IMR-90 (cell line): ENCODE data around the gene ELMOD3. TPM values are rescaled to one million over a fixed set of nuclear protein-coding genes. Genes with fewer than 3 reads are reported as not detected.

Source experiments
- ATAC-seq: fragments of 200-7000 bp; cut with Tn5 transposase; 2 replicates; pipeline ENCODE4 v1.9.1; 2020; ENCODE audit warnings: low read depth, mild to moderate bottlenecking, moderate library complexity
- BruUV-seq: library from RNA; stranded (reverse); fragments of 400-500 nt; replicated peaks from 2 replicates; lab custom pipeline; 2021; lab: Mats Ljungman, UMichigan
- CTCF ChIA-PET: fragments of 300-600 bp; formaldehyde crosslinking; extraction: SDS; loops from one replicate; lab custom pipeline; 2021; ENCODE audit warnings: antibody characterized with exemption; lab: Yijun Ruan, JAX
- POLR2A ChIA-PET: fragments of 300-600 bp; sonication (Branson Sonifier 250); formaldehyde crosslinking; loops from one replicate; lab custom pipeline; 2022; ENCODE audit warnings: antibody characterized with exemption; ENCODE audit not compliant: unreplicated experiment; lab: Charles Lee
- DNase-seq: peaks from one replicate; pipeline ENCODE4 v3.0.0; 2013
- H2AFZ ChIP-seq: replicated peaks from 2 replicates; pipeline ENCODE3; 2013; ENCODE audit warnings: low read length, mild to moderate bottlenecking; ENCODE audit not compliant: poor library complexity
- H2AK5ac ChIP-seq: 2 replicates; pipeline ENCODE4 v1.6.1; 2013; ENCODE audit warnings: low read depth, low read length, inconsistent platforms
- H2AK9ac ChIP-seq: replicated peaks from 2 replicates; pipeline ENCODE3; 2013; ENCODE audit warnings: mild to moderate bottlenecking, low read depth, low read length, moderate library complexity; ENCODE audit not compliant: poor library complexity
- H2BK120ac ChIP-seq: 2 replicates; pipeline ENCODE4 v1.6.1; 2013; ENCODE audit warnings: low read depth, low read length, inconsistent platforms
- H2BK15ac ChIP-seq: 3 replicates; pipeline ENCODE4 v1.6.1; 2013; ENCODE audit warnings: low read depth, low read length, inconsistent platforms
- H2BK20ac ChIP-seq: 2 replicates; pipeline ENCODE4 v1.6.1; 2013; ENCODE audit warnings: low read depth, mild to moderate bottlenecking, inconsistent platforms, low read length, moderate library complexity
- H2BK5ac ChIP-seq: 2 replicates; pipeline ENCODE4 v1.6.1; 2013; ENCODE audit warnings: mild to moderate bottlenecking, low read depth, low read length, inconsistent platforms; ENCODE audit not compliant: poor library complexity, severe bottlenecking
- H3K14ac ChIP-seq: replicated peaks from 2 replicates; pipeline ENCODE4 v1.6.1; 2013; ENCODE audit warnings: low read depth, low read length, inconsistent platforms
- H3K18ac ChIP-seq: 2 replicates; pipeline ENCODE4 v1.6.1; 2013; ENCODE audit warnings: low read depth, low read length, control low read depth
- H3K23ac ChIP-seq: 2 replicates; pipeline ENCODE4 v1.6.1; 2013; ENCODE audit warnings: low read depth, low read length, inconsistent platforms
- H3K27ac ChIP-seq: 2 replicates; pipeline ENCODE4 v1.5.1; 2013; ENCODE audit warnings: mild to moderate bottlenecking, control low read depth, low read length; ENCODE audit not compliant: insufficient read depth
- H3K27me3 ChIP-seq: 2 replicates; pipeline ENCODE4 v1.6.1; 2013; ENCODE audit warnings: low read length; ENCODE audit not compliant: control insufficient read depth, insufficient read depth
- H3K36me3 ChIP-seq: 2 replicates; pipeline ENCODE4 v1.6.1; 2013; ENCODE audit warnings: low read length, mixed read lengths; ENCODE audit not compliant: control insufficient read depth, insufficient read depth
- H3K4ac ChIP-seq: 2 replicates; pipeline ENCODE4 v1.6.1; 2013; ENCODE audit warnings: low read depth, low read length, inconsistent platforms
- H3K4me1 ChIP-seq: 2 replicates; pipeline ENCODE4 v1.6.1; 2013; ENCODE audit warnings: low read length, mixed read lengths; ENCODE audit not compliant: control insufficient read depth, insufficient read depth
- H3K4me2 ChIP-seq: 2 replicates; pipeline ENCODE4 v1.6.1; 2013; ENCODE audit warnings: low read depth, mild to moderate bottlenecking, control low read depth, low read length, moderate library complexity
- H3K4me3 ChIP-seq: 2 replicates; pipeline ENCODE4 v1.5.1; 2013; ENCODE audit warnings: low read depth, mild to moderate bottlenecking, control low read depth, low read length, moderate library complexity; ENCODE audit not compliant: insufficient read depth
- H3K56ac ChIP-seq: 2 replicates; pipeline ENCODE4 v1.6.1; 2013; ENCODE audit warnings: low read length, inconsistent platforms; ENCODE audit not compliant: insufficient read depth; ENCODE audit errors: extremely low read depth
- H3K79me1 ChIP-seq, 2 experiments: 2 replicates each; pipeline ENCODE4 v1.6.1; 2013; ENCODE audit warnings: low read length in 2 of 2, inconsistent platforms in 1 of 2, low read depth in 1 of 2
- H3K9ac ChIP-seq: 2 replicates; pipeline ENCODE4 v1.6.1; 2013; ENCODE audit warnings: low read depth, low read length, control low read depth
- H3K9me1 ChIP-seq: 2 replicates; pipeline ENCODE4 v1.6.1; 2013; ENCODE audit warnings: low read length, inconsistent platforms; ENCODE audit not compliant: insufficient read depth
- H3K9me3 ChIP-seq: 2 replicates; pipeline ENCODE4 v1.6.1; 2013; ENCODE audit warnings: low read length; ENCODE audit not compliant: control insufficient read depth, insufficient read depth
- H4K20me1 ChIP-seq: 2 replicates; pipeline ENCODE4 v1.6.1; 2013; ENCODE audit warnings: low read length, inconsistent platforms; ENCODE audit not compliant: insufficient read depth
- H4K5ac ChIP-seq: 2 replicates; pipeline ENCODE4 v1.6.1; 2013; ENCODE audit warnings: mild to moderate bottlenecking, low read depth, low read length, control low read depth
- H4K8ac ChIP-seq, 2 experiments: 2 replicates each; pipeline ENCODE4 v1.6.1; 2013; ENCODE audit warnings: low read depth in 2 of 2, low read length in 2 of 2, control low read depth in 1 of 2, inconsistent platforms in 1 of 2
- H4K91ac ChIP-seq: 2 replicates; pipeline ENCODE4 v1.6.1; 2013; ENCODE audit warnings: low read depth, low read length, inconsistent platforms; ENCODE audit not compliant: insufficient read depth
- CTCF ChIP-seq: conservative IDR thresholded peaks from 2 replicates; pipeline ENCODE4 v1.5.1; 2012; ENCODE audit warnings: mild to moderate bottlenecking, low read depth, low read length, improper control_type of control experiment
- FOS ChIP-seq: fragments of 150-350 bp; IDR thresholded peaks from 2 replicates; pipeline ENCODE4 v1.6.1; 2016; ENCODE audit warnings: low read depth, low read length
- RAD21 ChIP-seq: IDR thresholded peaks from 2 replicates; pipeline ENCODE4 v1.6.1; 2012; ENCODE audit warnings: low read length, improper control_type of control experiment
- SMC3 ChIP-seq: fragments of 150-350 bp; IDR thresholded peaks from 2 replicates; pipeline ENCODE4 v1.6.1; 2016; ENCODE audit warnings: low read depth, mild to moderate bottlenecking, antibody characterized with exemption, low read length, moderate library complexity
- WGBS, 2 experiments: methylation state at CpG; one replicate each; pipeline versions ENCODE4 v1.1.5 to v1.1.7; 2013; ENCODE audit warnings: missing lambda C conversion rate in 2 of 2; ENCODE audit not compliant: insufficient read length in 1 of 2; ENCODE audit errors: extremely low coverage in 2 of 2; 5-methylcytosine and 5-hydroxymethylcytosine counted together
- dilution Hi-C: fragments of 300-500 bp; cut with HindIII; formaldehyde crosslinking; loops from one replicate; pipeline ENCODE4 v1.14.3; 2018; ENCODE audit warnings: low sequenced_read_pairs; ENCODE audit not compliant: unreplicated experiment
- in situ Hi-C: fragments of 300-500 bp; cut with MboI; formaldehyde crosslinking; loops from 3 replicates; pipeline ENCODE4 v1.14.3; 2019; ENCODE audit warnings: low sequenced_read_pairs, inconsistent platforms, mixed read lengths
- intact Hi-C: fragments of 100-400 bp; cut with micrococcal nuclease; formaldehyde crosslinking; loops from 2 replicates; pipeline ENCODE4 v1.10.0; 2022
- polyA plus RNA-seq, 3 experiments: library from polyadenylated mRNA; depleted of rRNA; stranded (reverse); fragments of >200 nt; gene quantifications; 2 replicates each; pipeline ENCODE4 v1.2.3, GENCODE V29; 2012; ENCODE audit warnings: low replicate concordance in 1 of 3
- total RNA-seq: library from RNA; depleted of rRNA; stranded (reverse); fragments of >200 nt; gene quantifications from 2 replicates; pipeline ENCODE4 v1.2.3, GENCODE V29; 2012

ELMOD3 gene
- total and polyA plus RNA-seq, 2 of the 4 experiments (the other 2 are of a cell fraction): 13.1 to 20.7 TPM

GRCh38 chr2:85390941-85391669 is 36.5 kb downstream of the ELMOD3 start:
- ChIA-PET CTCF (no interaction called here), POLR2A (interaction anchor here (0.9 kb wide), 1 partner anchor 152 kb away, joined by 3 read pairs; no protein-coding TSS in a partner anchor)
- Histone ChIP-seq H2BK15ac (no peak overlapping the region), H2AK5ac (no peak overlapping the region), H4K5ac (no peak overlapping the region), H3K27me3 (no peaks in the 10 kb centered on the region), H2AK9ac (peak overlapping the region; percentile 32), H3K56ac (no peak overlapping the region), H4K91ac (no peak overlapping the region), H3K4me2 (no peak overlapping the region), H3K36me3 (peaks cover 34% of the 10 kb centered on the region), H3K9ac (no peak overlapping the region), H2BK5ac (no peak overlapping the region), H2AFZ (peak overlapping the region; percentile 36), H3K4me1 (peaks cover 4% of the 10 kb centered on the region), H4K8ac (no peak overlapping the region), H3K27ac (no peak overlapping the region), H3K79me1 (no peaks in the 10 kb centered on the region), H2BK120ac (no peak overlapping the region), H3K23ac (no peak overlapping the region), H2BK20ac (no peak overlapping the region), H3K9me1 (peaks cover 7% of the 10 kb centered on the region; the same call in 1 of the 2 replicates), H3K18ac (no peak overlapping the region), H3K4me3 (no peak overlapping the region), H4K20me1 (no peaks in the 10 kb centered on the region), H3K14ac (no peak overlapping the region), H3K4ac (no peak overlapping the region), H3K9me3 (no peaks in the 10 kb centered on the region)
- ATAC-seq: peak; percentile 77
- in situ Hi-C loops (no loop called here), intact Hi-C loops (loop anchor here (1.0 kb wide), 1 partner anchor 161 kb away; no protein-coding TSS in a partner anchor), dilution Hi-C loops (no loop called here)
- TF ChIP-seq SMC3: peak; percentile 58
- no peak for TF ChIP-seq FOS
- TF ChIP-seq CTCF: peak; percentile 61
- peak; percentile 75 for TF ChIP-seq RAD21
- 82% methylated on average over 2 of the region's 11 CpGs; no CpG with 5 or more reads in 1 of the 2 experiments for WGBS, 2 experiments
- DNase-seq: peak; percentile 23
- TSS peak; percentile 77 for BruUV-seq
